Measurements from ENCODE around the gene IRF3.

The IRF3 gene

DNA sequence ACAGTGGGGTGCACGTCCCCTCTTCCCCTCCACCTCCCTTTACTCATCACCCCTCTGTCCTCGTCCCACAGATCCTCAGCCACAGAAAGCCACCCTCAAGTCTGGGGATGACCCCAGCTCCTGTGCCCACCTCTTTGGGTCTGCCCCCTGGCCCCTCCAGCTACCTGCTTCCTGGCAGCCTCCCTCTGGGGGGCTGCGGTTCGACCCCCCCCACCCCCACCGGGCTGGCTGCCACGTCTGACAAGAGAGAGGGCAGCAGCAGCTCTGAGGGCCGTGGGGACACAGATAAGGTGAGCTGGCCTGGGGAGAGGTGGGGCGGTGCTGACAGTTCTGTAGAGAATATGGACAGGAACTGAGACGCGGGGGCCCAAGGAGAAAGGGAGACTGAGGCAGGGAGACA lies 11.1 kb downstream of the IRF3 start:
- TF ChIP-seq, protein P1, sequence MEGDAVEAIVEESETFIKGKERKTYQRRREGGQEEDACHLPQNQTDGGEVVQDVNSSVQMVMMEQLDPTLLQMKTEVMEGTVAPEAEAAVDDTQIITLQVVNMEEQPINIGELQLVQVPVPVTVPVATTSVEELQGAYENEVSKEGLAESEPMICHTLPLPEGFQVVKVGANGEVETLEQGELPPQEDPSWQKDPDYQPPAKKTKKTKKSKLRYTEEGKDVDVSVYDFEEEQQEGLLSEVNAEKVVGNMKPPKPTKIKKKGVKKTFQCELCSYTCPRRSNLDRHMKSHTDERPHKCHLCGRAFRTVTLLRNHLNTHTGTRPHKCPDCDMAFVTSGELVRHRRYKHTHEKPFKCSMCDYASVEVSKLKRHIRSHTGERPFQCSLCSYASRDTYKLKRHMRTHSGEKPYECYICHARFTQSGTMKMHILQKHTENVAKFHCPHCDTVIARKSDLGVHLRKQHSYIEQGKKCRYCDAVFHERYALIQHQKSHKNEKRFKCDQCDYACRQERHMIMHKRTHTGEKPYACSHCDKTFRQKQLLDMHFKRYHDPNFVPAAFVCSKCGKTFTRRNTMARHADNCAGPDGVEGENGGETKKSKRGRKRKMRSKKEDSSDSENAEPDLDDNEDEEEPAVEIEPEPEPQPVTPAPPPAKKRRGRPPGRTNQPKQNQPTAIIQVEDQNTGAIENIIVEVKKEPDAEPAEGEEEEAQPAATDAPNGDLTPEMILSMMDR (IDR thresholded peaks at IDR 0.05; ENCODE audit: insufficient read depth, low read length, poor library complexity, severe bottlenecking), result no peak
- no peak for TF ChIP-seq EZH2phosphoT487 (conservative IDR thresholded peaks at IDR 0.05; ENCODE audit: low read length)

DNA sequence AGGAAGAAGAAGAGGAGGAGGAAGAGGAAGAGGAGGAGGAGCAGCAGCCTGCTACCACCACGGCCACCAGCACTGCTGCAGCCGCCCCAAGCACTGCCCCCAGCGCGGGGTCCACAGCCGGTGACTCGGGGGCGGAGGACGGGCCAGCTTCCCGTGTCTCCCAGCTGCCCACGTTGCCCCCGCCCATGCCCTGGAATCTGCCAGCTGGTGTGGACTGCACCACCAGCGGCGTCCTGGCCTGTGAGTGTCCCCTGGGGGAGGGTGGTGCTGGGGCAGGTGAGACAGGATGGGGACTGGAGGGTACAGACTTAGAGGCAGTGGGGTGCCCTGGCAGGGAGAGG lies 12.2 kb downstream of the IRF3 start:
- Histone ChIP-seq H3K36me3 (ENCODE audit: low read length) (no peaks in the 10 kb centered on the region; the same call in 1 of the 2 replicates), H3K9me2 (replicated peaks; ENCODE audit: insufficient read depth, low read length) (no peaks in the 10 kb centered on the region), H4K20me1 (ENCODE audit: low read depth, low read length) (no peaks in the 10 kb centered on the region), H3K79me2 (ENCODE audit: insufficient read depth, low read length) (no peaks in the 10 kb centered on the region), H3K9me3 (ENCODE audit: insufficient read depth, low read length) (no peaks in the 10 kb centered on the region), H3K4me3 (ENCODE audit: insufficient read depth, low read length, poor library complexity, severe bottlenecking) (no peak overlapping the region), H3K4me2 (ENCODE audit: low read depth, low read length, poor library complexity, severe bottlenecking) (no peak overlapping the region), H3K27me3 (ENCODE audit: low read length) (no peaks in the 10 kb centered on the region), H3K9ac (ENCODE audit: low read length) (no peak overlapping the region), H2AFZ (ENCODE audit: low read depth, low read length, severe bottlenecking) (no peak overlapping the region), H3F3A (ENCODE audit: insufficient read depth) (0 out of 2 replicates have a peak, but pooled peaks cover 1% of the 10 kb centered on the region), H3K27ac (ENCODE audit: low read depth, low read length) (no peak overlapping the region)
- no peak for TF ChIP-seq EZH2phosphoT487 (conservative IDR thresholded peaks at IDR 0.05; ENCODE audit: low read length)
- TF ChIP-seq, protein P1 (IDR thresholded peaks at IDR 0.05; ENCODE audit: insufficient read depth, low read length, poor library complexity, severe bottlenecking), result no peak

More for the DNA sequence above, 11.1 kb downstream of the IRF3 start:
- Histone ChIP-seq H3K27me3 (ENCODE audit: low read length) (no peaks in the 10 kb centered on the region), H3K4me2 (ENCODE audit: low read depth, low read length, poor library complexity, severe bottlenecking) (no peak overlapping the region), H3K27ac (ENCODE audit: low read depth, low read length) (no peak overlapping the region), H2AFZ (ENCODE audit: low read depth, low read length, severe bottlenecking) (no peak overlapping the region), H4K20me1 (ENCODE audit: low read depth, low read length) (no peaks in the 10 kb centered on the region), H3K4me3 (ENCODE audit: insufficient read depth, low read length, poor library complexity, severe bottlenecking) (no peak overlapping the region), H3K9ac (ENCODE audit: low read length) (no peak overlapping the region), H3K79me2 (ENCODE audit: insufficient read depth, low read length) (no peaks in the 10 kb centered on the region), H3K9me3 (ENCODE audit: insufficient read depth, low read length) (no peaks in the 10 kb centered on the region), H3K9me2 (replicated peaks; ENCODE audit: insufficient read depth, low read length) (no peaks in the 10 kb centered on the region), H3F3A (ENCODE audit: insufficient read depth) (0 out of 2 replicates have a peak, but pooled peaks cover 4% of the 10 kb centered on the region), H3K36me3 (ENCODE audit: low read length) (no peaks in the 10 kb centered on the region)

DNA sequence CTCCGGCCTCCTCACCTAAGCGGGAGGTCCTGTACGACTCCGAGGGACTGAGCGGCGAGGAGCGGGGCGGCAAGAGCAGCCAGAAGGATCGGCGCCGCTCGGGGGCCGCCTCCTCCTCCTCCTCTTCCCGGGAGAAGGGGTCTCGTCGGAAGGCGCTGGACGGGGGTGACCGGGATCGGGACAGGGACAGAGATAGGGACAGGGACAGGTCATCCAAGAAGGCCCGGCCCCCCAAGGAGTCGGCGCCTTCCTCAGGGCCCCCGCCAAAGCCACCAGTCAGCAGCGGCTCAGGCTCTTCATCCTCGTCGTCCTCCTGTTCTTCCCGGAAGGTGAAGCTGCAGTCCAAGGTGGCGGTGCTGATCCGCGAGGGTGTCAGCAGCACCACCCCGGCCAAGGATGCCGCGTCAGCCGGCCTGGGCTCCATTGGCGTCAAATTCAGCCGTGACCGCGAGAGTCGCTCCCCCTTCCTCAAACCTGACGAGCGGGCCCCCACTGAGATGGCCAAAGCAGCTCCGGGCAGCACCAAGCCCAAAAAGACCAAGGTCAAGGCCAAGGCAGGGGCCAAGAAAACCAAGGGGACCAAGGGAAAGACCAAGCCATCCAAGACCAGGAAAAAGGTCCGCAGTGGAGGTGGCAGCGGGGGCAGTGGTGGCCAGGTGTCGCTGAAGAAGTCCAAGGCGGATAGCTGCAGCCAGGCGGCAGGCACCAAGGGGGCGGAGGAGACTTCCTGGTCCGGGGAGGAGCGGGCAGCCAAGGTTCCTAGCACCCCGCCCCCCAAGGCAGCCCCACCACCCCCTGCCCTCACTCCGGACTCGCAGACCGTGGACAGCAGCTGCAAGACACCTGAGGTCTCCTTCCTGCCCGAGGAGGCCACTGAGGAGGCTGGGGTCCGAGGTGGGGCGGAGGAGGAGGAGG lies 12.8 kb downstream of the IRF3 start:
- Histone ChIP-seq H3K27ac (ENCODE audit: low read depth, low read length) (no peak overlapping the region), H3K9me2 (replicated peaks; ENCODE audit: insufficient read depth, low read length) (no peaks in the 10 kb centered on the region), H3K9me3 (ENCODE audit: insufficient read depth, low read length) (no peaks in the 10 kb centered on the region), H3K9ac (ENCODE audit: low read length) (no peak overlapping the region), H3K4me2 (ENCODE audit: low read depth, low read length, poor library complexity, severe bottlenecking) (no peak overlapping the region), H3K27me3 (ENCODE audit: low read length) (no peaks in the 10 kb centered on the region), H3F3A (ENCODE audit: insufficient read depth) (no peaks in the 10 kb centered on the region), H4K20me1 (ENCODE audit: low read depth, low read length) (no peaks in the 10 kb centered on the region), H3K36me3 (ENCODE audit: low read length) (no peaks in the 10 kb centered on the region; the same call in 1 of the 2 replicates), H3K79me2 (ENCODE audit: insufficient read depth, low read length) (no peaks in the 10 kb centered on the region), H3K4me3 (ENCODE audit: insufficient read depth, low read length, poor library complexity, severe bottlenecking) (no peak overlapping the region), H2AFZ (ENCODE audit: low read depth, low read length, severe bottlenecking) (no peak overlapping the region)
- TF ChIP-seq, protein P1 (IDR thresholded peaks at IDR 0.05; ENCODE audit: insufficient read depth, low read length, poor library complexity, severe bottlenecking), result no peak
- TF ChIP-seq EZH2phosphoT487 (conservative IDR thresholded peaks at IDR 0.05; ENCODE audit: low read length), result no peak
